SK-N-SH (cell line): ENCODE results near the gene OPA1. TPM values are rescaled to one million over a fixed set of nuclear protein-coding genes. Genes with fewer than 3 reads are reported as not detected.

Experiments
- CTCF ChIA-PET: fragments of 300-600, 350-600 bp; formaldehyde crosslinking; extraction: SDS; loops from one replicate; lab custom pipeline; 2021; lab: Yijun Ruan, JAX
- POLR2A ChIA-PET: fragments of 350-600 bp; sonication (Branson Sonifier 250); formaldehyde crosslinking; extraction: SDS; loops from one replicate; lab custom pipeline; 2020; ENCODE audit warnings: antibody characterized with exemption, inconsistent platforms; lab: Yijun Ruan, JAX
- DNase-seq: peaks from one replicate; pipeline ENCODE4 v3.0.0; 2012
- H2AFZ ChIP-seq: fragments of 200-600 bp; sonication (generic); 2 replicates; pipeline ENCODE4 v1.8.1; 2016; ENCODE audit warnings: antibody characterized with exemption, mild to moderate bottlenecking, low read depth
- H3F3A ChIP-seq: fragments of 200-600 bp; sonication (generic); replicated peaks from 2 replicates; pipeline ENCODE3; 2016; ENCODE audit warnings: antibody characterized with exemption, mild to moderate bottlenecking; ENCODE audit not compliant: insufficient read depth
- H3K27ac ChIP-seq, 2 experiments: fragments of 200-500 bp in 1 of 2; fragments of 200-600 bp in 1 of 2; sonication (Bioruptor generic) in 1 of 2; sonication (generic), shearing (Covaris generic) in 1 of 2; 2 replicates each; pipeline versions ENCODE4 v1.5.1 to v1.6.1; 2014 to 2016; ENCODE audit warnings: low read depth in 2 of 2, inconsistent platforms in 1 of 2, low read length in 1 of 2, mild to moderate bottlenecking in 1 of 2, mixed read lengths in 1 of 2
- H3K27me3 ChIP-seq: fragments of 200-600 bp; sonication (generic), shearing (Covaris generic); 2 replicates; pipeline ENCODE4 v1.6.1; 2016; ENCODE audit warnings: mixed run types; ENCODE audit not compliant: insufficient read depth
- H3K36me3 ChIP-seq, 2 experiments: fragments of 200-500 bp in 1 of 2; fragments of 200-600 bp in 1 of 2; sonication (Bioruptor generic) in 1 of 2; sonication (generic) in 1 of 2; replicated peaks in 1 of 2; 2 replicates each; pipeline versions ENCODE3 to v1.5.1; 2014 to 2016; ENCODE audit warnings: low read length in 1 of 2, mild to moderate bottlenecking in 1 of 2; ENCODE audit not compliant: insufficient read depth in 2 of 2, control insufficient read depth in 1 of 2
- H3K4me1 ChIP-seq, 2 experiments: fragments of 200-500 bp in 1 of 2; fragments of 200-600 bp in 1 of 2; sonication (Bioruptor generic) in 1 of 2; sonication (generic), shearing (Covaris generic) in 1 of 2; 2 replicates each; pipeline versions ENCODE4 v1.5.1 to v1.6.1; 2014 to 2016; ENCODE audit warnings: low read depth in 1 of 2, low read length in 1 of 2, mixed run types in 1 of 2; ENCODE audit not compliant: insufficient read depth in 2 of 2, control insufficient read depth in 1 of 2
- H3K4me2 ChIP-seq: fragments of 200-600 bp; sonication (generic), shearing (Covaris generic); 2 replicates; pipeline ENCODE4 v1.6.1; 2017; ENCODE audit warnings: mixed run types
- H3K4me3 ChIP-seq, 2 experiments: fragments of 200-500 bp in 1 of 2; fragments of 200-600 bp in 1 of 2; sonication (Bioruptor generic) in 1 of 2; sonication (generic), shearing (Covaris generic) in 1 of 2; 2 replicates each; pipeline versions ENCODE4 v1.5.1 to v1.8.1; 2014 to 2016; ENCODE audit warnings: low read depth in 2 of 2, inconsistent platforms in 1 of 2, low read length in 1 of 2, mild to moderate bottlenecking in 1 of 2, mixed read lengths in 1 of 2, moderate library complexity in 1 of 2
- H3K79me2 ChIP-seq: fragments of 200-600 bp; sonication (generic); 2 replicates; pipeline ENCODE4 v1.8.1; 2017; ENCODE audit warnings: mild to moderate bottlenecking; ENCODE audit not compliant: insufficient read depth
- H3K9ac ChIP-seq: fragments of 200-600 bp; sonication (generic); 2 replicates; pipeline ENCODE4 v1.6.1; 2017; ENCODE audit warnings: mixed run types
- H3K9me2 ChIP-seq: fragments of 200-600 bp; sonication (generic); 2 replicates; pipeline ENCODE4 v1.6.1; 2017; ENCODE audit warnings: mixed run types
- H3K9me3 ChIP-seq: fragments of 200-600 bp; sonication (generic); 2 replicates; pipeline ENCODE4 v1.6.1; 2017; ENCODE audit warnings: mixed run types, mild to moderate bottlenecking, moderate library complexity
- H4K20me1 ChIP-seq: fragments of 200-600 bp; sonication (generic); 2 replicates; pipeline ENCODE4 v1.6.1; 2017; ENCODE audit warnings: mild to moderate bottlenecking, mixed run types; ENCODE audit not compliant: insufficient read depth
- CHD2 ChIP-seq: fragments of 150-350 bp; IDR thresholded peaks from 2 replicates; pipeline ENCODE4 v1.6.1; 2018; ENCODE audit warnings: low read length; ENCODE audit not compliant: partially characterized antibody
- ELF1 ChIP-seq: IDR thresholded peaks from 2 replicates; pipeline ENCODE4 v1.4.0; 2012
- EZH2phosphoT487 ChIP-seq: fragments of 200-600 bp; sonication (generic); IDR thresholded peaks from 2 replicates; pipeline ENCODE4 v1.6.1; 2017; ENCODE audit warnings: low read depth, mixed run types, mild to moderate bottlenecking, antibody characterized with exemption, moderate library complexity, borderline replicate concordance
- FOSL2 ChIP-seq: IDR thresholded peaks from 2 replicates; pipeline ENCODE4 v1.4.0; 2012; ENCODE audit warnings: low read depth, mild to moderate bottlenecking, moderate library complexity, borderline replicate concordance
- FOXM1 ChIP-seq: IDR thresholded peaks from 2 replicates; pipeline ENCODE4 v1.4.0; 2012; ENCODE audit warnings: low read depth, mild to moderate bottlenecking
- GABPA ChIP-seq: IDR thresholded peaks from 2 replicates; pipeline ENCODE4 v1.4.0; 2012; ENCODE audit warnings: low read depth, mild to moderate bottlenecking
- GATA2 ChIP-seq: sonication (generic); formaldehyde crosslinking; IDR thresholded peaks from 2 replicates; pipeline ENCODE4 v1.5.0; 2020; ENCODE audit warnings: mild to moderate bottlenecking, missing genetic modification reagents
- MXI1 ChIP-seq: IDR thresholded peaks from 2 replicates; pipeline ENCODE4 v1.6.1; 2012; ENCODE audit warnings: mild to moderate bottlenecking, low read depth, low read length, improper control_type of control experiment
- NFIC ChIP-seq: IDR thresholded peaks from 2 replicates; pipeline ENCODE4 v1.4.0; 2012; ENCODE audit warnings: borderline replicate concordance
- NRF1 ChIP-seq: IDR thresholded peaks from 2 replicates; pipeline ENCODE4 v1.6.1; 2012; ENCODE audit warnings: low read depth, mild to moderate bottlenecking, low read length
- RAD21 ChIP-seq: IDR thresholded peaks from 2 replicates; pipeline ENCODE4 v1.6.1; 2012; ENCODE audit warnings: mild to moderate bottlenecking, low read length
- RFX5 ChIP-seq: IDR thresholded peaks from 2 replicates; pipeline ENCODE4 v1.6.1; 2012; ENCODE audit warnings: mild to moderate bottlenecking, improper control_type of control experiment, low read length
- SIN3A ChIP-seq: IDR thresholded peaks from 2 replicates; pipeline ENCODE4 v1.6.1; 2012; ENCODE audit warnings: low read depth, mild to moderate bottlenecking, low read length, moderate library complexity, borderline replicate concordance
- WGBS: methylation state at CpG from one replicate; pipeline ENCODE4 v1.1.6; 2017; ENCODE audit warnings: low lambda C conversion rate; 5-methylcytosine and 5-hydroxymethylcytosine counted together
- polyA plus RNA-seq, 3 experiments: library from polyadenylated mRNA; depleted of rRNA; stranded (reverse); fragments of >200 nt; gene quantifications; 2 replicates each; pipeline ENCODE4 v1.2.3, GENCODE V29; 2012
- TF ChIP-seq, protein P1 (sequence below): IDR thresholded peaks from 2 replicates; pipeline ENCODE4 v1.4.0; 2012; ENCODE audit warnings: low read depth, borderline replicate concordance
- TF ChIP-seq, protein P2 (sequence below): IDR thresholded peaks from 2 replicates; pipeline ENCODE4 v1.4.0; 2012; ENCODE audit warnings: low read depth
- TF ChIP-seq, protein P3 (sequence below): fragments of 150-350 bp; IDR thresholded peaks from 2 replicates; pipeline ENCODE4 v1.6.1; 2017; ENCODE audit warnings: antibody characterized with exemption, low read length, low read depth, borderline replicate concordance
- TF ChIP-seq, protein P4 (sequence below): fragments of 200-600 bp; sonication (generic); IDR thresholded peaks from 2 replicates; pipeline ENCODE4 v1.6.1; 2017; ENCODE audit warnings: antibody characterized with exemption, mild to moderate bottlenecking, moderate library complexity
- TF ChIP-seq, protein P5 (sequence below): IDR thresholded peaks from 2 replicates; pipeline ENCODE4 v1.6.1; 2012; ENCODE audit warnings: mild to moderate bottlenecking, low read depth, low read length, moderate library complexity

The OPA1 gene
- polyA plus RNA-seq, 1 of the 3 experiments (the other 2 are of a cell fraction) = 11.4 TPM

DNA sequence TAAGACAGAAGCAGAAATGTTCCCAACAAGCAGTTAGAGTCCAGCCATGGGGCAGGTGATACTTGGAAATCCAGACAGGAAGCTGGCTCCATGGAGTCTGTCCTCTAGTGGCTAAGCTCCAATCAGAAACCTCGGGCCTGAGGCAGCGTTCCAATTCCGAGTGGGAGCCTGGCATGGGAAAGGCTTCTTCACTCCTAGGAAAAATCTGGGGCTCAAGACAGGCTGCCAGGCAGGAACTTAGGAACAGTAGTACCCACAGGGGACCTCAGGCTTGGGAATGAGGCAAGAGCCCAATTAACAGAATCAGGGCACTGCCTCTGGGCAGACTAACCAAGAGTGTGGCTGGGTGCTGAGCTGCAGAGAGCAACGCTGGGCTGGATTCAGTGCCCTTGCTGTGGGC, 32.1 kb upstream of the OPA1 start:
- Histone ChIP-seq H3K4me2 (no peak overlapping the region), H3K79me2 (no peaks in the 10 kb centered on the region), H3F3A (no peaks in the 10 kb centered on the region), H3K4me3 (no peak overlapping the region), H2AFZ (no peak overlapping the region), H3K27ac (no peak overlapping the region), H3K9me3 (no peaks in the 10 kb centered on the region), H3K9me2 (no peaks in the 10 kb centered on the region), H4K20me1 (no peaks in the 10 kb centered on the region), H3K9ac (no peak overlapping the region), H3K4me1 (no peaks in the 10 kb centered on the region), H3K36me3 (no peaks in the 10 kb centered on the region), H3K27me3 (no peaks in the 10 kb centered on the region)
- POLR2A ChIA-PET = no interaction called here
- TF ChIP-seq, protein P1, sequence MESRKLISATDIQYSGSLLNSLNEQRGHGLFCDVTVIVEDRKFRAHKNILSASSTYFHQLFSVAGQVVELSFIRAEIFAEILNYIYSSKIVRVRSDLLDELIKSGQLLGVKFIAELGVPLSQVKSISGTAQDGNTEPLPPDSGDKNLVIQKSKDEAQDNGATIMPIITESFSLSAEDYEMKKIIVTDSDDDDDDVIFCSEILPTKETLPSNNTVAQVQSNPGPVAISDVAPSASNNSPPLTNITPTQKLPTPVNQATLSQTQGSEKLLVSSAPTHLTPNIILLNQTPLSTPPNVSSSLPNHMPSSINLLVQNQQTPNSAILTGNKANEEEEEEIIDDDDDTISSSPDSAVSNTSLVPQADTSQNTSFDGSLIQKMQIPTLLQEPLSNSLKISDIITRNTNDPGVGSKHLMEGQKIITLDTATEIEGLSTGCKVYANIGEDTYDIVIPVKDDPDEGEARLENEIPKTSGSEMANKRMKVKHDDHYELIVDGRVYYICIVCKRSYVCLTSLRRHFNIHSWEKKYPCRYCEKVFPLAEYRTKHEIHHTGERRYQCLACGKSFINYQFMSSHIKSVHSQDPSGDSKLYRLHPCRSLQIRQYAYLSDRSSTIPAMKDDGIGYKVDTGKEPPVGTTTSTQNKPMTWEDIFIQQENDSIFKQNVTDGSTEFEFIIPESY = no peak
- TF ChIP-seq, protein P2, sequence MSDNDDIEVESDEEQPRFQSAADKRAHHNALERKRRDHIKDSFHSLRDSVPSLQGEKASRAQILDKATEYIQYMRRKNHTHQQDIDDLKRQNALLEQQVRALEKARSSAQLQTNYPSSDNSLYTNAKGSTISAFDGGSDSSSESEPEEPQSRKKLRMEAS = no peak
- no peak for TF ChIP-seq ELF1
- TF ChIP-seq GATA2 (CRISPR knock-in tag) = no peak
- no peak for TF ChIP-seq FOSL2
- TF ChIP-seq RFX5 = no peak
- no peak for TF ChIP-seq GABPA
- TF ChIP-seq, protein P3, sequence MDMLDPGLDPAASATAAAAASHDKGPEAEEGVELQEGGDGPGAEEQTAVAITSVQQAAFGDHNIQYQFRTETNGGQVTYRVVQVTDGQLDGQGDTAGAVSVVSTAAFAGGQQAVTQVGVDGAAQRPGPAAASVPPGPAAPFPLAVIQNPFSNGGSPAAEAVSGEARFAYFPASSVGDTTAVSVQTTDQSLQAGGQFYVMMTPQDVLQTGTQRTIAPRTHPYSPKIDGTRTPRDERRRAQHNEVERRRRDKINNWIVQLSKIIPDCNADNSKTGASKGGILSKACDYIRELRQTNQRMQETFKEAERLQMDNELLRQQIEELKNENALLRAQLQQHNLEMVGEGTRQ = no peak
- TF ChIP-seq NFIC = no peak
- TF ChIP-seq EZH2phosphoT487 = no peak
- TF ChIP-seq RAD21 = no peak
- TF ChIP-seq SIN3A = no peak
- TF ChIP-seq CHD2 = no peak
- no peak for TF ChIP-seq FOXM1
- TF ChIP-seq NRF1 = no peak
- TF ChIP-seq, protein P4, sequence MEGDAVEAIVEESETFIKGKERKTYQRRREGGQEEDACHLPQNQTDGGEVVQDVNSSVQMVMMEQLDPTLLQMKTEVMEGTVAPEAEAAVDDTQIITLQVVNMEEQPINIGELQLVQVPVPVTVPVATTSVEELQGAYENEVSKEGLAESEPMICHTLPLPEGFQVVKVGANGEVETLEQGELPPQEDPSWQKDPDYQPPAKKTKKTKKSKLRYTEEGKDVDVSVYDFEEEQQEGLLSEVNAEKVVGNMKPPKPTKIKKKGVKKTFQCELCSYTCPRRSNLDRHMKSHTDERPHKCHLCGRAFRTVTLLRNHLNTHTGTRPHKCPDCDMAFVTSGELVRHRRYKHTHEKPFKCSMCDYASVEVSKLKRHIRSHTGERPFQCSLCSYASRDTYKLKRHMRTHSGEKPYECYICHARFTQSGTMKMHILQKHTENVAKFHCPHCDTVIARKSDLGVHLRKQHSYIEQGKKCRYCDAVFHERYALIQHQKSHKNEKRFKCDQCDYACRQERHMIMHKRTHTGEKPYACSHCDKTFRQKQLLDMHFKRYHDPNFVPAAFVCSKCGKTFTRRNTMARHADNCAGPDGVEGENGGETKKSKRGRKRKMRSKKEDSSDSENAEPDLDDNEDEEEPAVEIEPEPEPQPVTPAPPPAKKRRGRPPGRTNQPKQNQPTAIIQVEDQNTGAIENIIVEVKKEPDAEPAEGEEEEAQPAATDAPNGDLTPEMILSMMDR = no peak
- no peak for TF ChIP-seq MXI1
- TF ChIP-seq, protein P5, sequence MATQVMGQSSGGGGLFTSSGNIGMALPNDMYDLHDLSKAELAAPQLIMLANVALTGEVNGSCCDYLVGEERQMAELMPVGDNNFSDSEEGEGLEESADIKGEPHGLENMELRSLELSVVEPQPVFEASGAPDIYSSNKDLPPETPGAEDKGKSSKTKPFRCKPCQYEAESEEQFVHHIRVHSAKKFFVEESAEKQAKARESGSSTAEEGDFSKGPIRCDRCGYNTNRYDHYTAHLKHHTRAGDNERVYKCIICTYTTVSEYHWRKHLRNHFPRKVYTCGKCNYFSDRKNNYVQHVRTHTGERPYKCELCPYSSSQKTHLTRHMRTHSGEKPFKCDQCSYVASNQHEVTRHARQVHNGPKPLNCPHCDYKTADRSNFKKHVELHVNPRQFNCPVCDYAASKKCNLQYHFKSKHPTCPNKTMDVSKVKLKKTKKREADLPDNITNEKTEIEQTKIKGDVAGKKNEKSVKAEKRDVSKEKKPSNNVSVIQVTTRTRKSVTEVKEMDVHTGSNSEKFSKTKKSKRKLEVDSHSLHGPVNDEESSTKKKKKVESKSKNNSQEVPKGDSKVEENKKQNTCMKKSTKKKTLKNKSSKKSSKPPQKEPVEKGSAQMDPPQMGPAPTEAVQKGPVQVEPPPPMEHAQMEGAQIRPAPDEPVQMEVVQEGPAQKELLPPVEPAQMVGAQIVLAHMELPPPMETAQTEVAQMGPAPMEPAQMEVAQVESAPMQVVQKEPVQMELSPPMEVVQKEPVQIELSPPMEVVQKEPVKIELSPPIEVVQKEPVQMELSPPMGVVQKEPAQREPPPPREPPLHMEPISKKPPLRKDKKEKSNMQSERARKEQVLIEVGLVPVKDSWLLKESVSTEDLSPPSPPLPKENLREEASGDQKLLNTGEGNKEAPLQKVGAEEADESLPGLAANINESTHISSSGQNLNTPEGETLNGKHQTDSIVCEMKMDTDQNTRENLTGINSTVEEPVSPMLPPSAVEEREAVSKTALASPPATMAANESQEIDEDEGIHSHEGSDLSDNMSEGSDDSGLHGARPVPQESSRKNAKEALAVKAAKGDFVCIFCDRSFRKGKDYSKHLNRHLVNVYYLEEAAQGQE = no peak
- 10% methylated on average over 1 of the region's 4 CpGs for WGBS
- CTCF ChIA-PET = interaction anchor here (1.1 to 3.0 kb wide), 4 partner anchors 11 to 943 kb away, joined by 3 to 9 read pairs (median 3); no protein-coding TSS in a partner anchor
- DNase-seq = no peak
